Thyroid gland (tissue), 4 donors: Measurements from ENCODE around the gene BICRA. TPM values are rescaled to one million over a fixed set of nuclear protein-coding genes. Genes with fewer than 3 reads are reported as not detected.

ENCODE experiments used
- DNase-seq, 2 donors: peaks; one replicate each; pipeline ENCODE4 v3.0.0-alpha.2; 2019
- H3K27ac ChIP-seq, 3 donors: fragments of 200-600 bp; sonication (generic); 1 replicate in 2 of 3; 2 replicates in 1 of 3; pipeline ENCODE4 v1.5.1; 2016 to 2019; ENCODE audit warnings: mild to moderate bottlenecking in 1 of 3, moderate library complexity in 1 of 3
- H3K27me3 ChIP-seq: fragments of 200-600 bp; sonication (generic); one replicate; pipeline ENCODE4 v1.5.1; 2019
- H3K36me3 ChIP-seq, 2 donors: fragments of 200-600 bp; sonication (generic); one replicate each; pipeline ENCODE4 v1.5.1; 2016 to 2019
- H3K4me1 ChIP-seq, 2 donors: fragments of 200-600 bp; sonication (generic); one replicate each; pipeline ENCODE4 v1.5.1; 2017 to 2019
- H3K4me3 ChIP-seq, 3 donors: fragments of 200-600 bp; sonication (generic); replicated peaks in 1 of 3; 1 replicate in 2 of 3; 2 replicates in 1 of 3; pipeline ENCODE4 v1.5.1; 2016; ENCODE audit warnings: mild to moderate bottlenecking in 1 of 3
- H3K9me3 ChIP-seq: fragments of 200-600 bp; sonication (generic); one replicate; pipeline ENCODE4 v1.5.1; 2017
- CTCF ChIP-seq, 6 experiments: fragments of 200-600 bp in 3 of 6; fragments of 450-650 bp in 3 of 6; sonication (generic) in 3 of 6; IDR thresholded peaks; one replicate each; pipeline ENCODE4 v1.5.1; 2016 to 2019; ENCODE audit warnings: antibody characterized with exemption in 6 of 6, mild to moderate bottlenecking in 2 of 6, inconsistent platforms in 1 of 6, moderate library complexity in 1 of 6
- POLR2A ChIP-seq, 2 donors: fragments of 450-650 bp; IDR thresholded peaks; one replicate each; pipeline ENCODE4 v1.6.1; 2017; ENCODE audit warnings: antibody characterized with exemption in 2 of 2, mild to moderate bottlenecking in 2 of 2, moderate library complexity in 1 of 2
- whole genome bisulfite sequencing, 2 donors: methylation state at CpG; one replicate each; pipeline ENCODE4 v1.1.5; 2017; 5-methylcytosine and 5-hydroxymethylcytosine counted together
- intact Hi-C: fragments of 100-400 bp; cut with DNase I; formaldehyde crosslinking; loops from one replicate; pipeline ENCODE4 v1.15.1; 2023
- total RNA-seq, 4 donors: library from RNA; depleted of rRNA; stranded (reverse); fragments of >200 nt; gene quantifications; one replicate each; pipeline ENCODE4 v1.2.3, GENCODE V29; 2016

Gene BICRA
- total RNA-seq, 4 donors from 2014 or later = 5.8 to 15.2 (median 13.2) TPM

- TF ChIP-seq POLR2A (IDR thresholded peaks at IDR 0.05) = no peak
- no peak for TF ChIP-seq CTCF (IDR thresholded peaks at IDR 0.05)
- H3K27me3 ChIP-seq = no peaks in the 10 kb centered on the region
- intact Hi-C loops = no loop called here
- no peak for DNase-seq
- no peak overlapping the region for H3K27ac ChIP-seq
- 91 to 93% methylated on average over 7 of the region's 7 CpGs for WGBS, 2 donors
- no peaks in the 10 kb centered on the region for H3K36me3 ChIP-seq
- no peak overlapping the region for H3K4me3 ChIP-seq
- peaks cover 15 to 34% of the 10 kb centered on the region in 2 donors for H3K4me1 ChIP-seq
- no peaks in the 10 kb centered on the region for H3K9me3 ChIP-seq
Measured at GRCh38 chr19:47615230-47615629, 6.3 kb downstream of the BICRA start.

DNA sequence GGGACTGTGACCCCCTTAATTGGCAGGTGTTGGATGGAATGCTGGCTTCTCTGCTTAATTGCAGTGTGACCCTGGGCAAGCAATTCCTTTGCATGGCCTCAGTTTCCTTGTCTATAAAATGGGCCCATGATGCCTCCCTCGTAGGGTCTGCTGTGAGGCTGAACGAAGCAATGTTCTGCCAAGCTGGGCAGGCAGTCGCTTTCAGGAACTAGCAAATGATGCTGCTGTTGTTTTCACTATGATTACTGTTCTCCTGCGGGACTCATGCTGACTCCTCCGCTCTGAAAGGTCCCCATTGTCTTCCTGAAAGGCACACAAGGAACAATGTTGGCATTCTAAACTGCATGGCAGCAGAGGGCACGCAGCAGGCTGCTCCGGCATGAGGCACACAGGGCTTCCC is 6.8 kb downstream of the BICRA start:
- H3K4me3 ChIP-seq = no peak overlapping the region
- no peaks in the 10 kb centered on the region for H3K27me3 ChIP-seq
- 76 to 90% methylated on average over 5 to 7 of the region's 7 CpGs for WGBS, 2 donors
- H3K4me1 ChIP-seq = peaks cover 11 to 30% of the 10 kb centered on the region in 2 donors
- no peak overlapping the region for H3K27ac ChIP-seq
- intact Hi-C loops = no loop called here
- TF ChIP-seq CTCF (IDR thresholded peaks at IDR 0.05) (no peak), POLR2A (IDR thresholded peaks at IDR 0.05) (no peak)
- H3K9me3 ChIP-seq = no peaks in the 10 kb centered on the region
- no peaks in the 10 kb centered on the region for H3K36me3 ChIP-seq
- no peak for DNase-seq

DNA sequence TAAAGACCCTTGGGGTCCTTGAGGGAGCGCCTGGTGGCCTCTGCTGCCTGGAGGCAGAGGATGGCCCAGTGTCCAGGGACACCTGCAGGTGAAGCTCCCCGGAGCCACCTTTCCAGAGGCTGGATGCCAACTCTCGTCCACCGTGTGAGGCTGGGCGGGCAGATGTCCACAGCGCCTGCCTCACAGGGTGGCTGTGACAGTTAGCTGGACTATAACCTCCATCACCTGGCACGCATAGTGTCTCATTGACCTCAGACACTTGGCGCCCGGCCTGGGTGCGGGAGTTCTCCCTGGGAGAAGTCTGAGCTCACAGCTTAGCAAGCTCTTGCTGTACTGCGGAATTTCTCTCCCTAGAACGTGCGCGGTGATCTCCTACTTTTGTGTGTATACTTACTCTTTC is 9.8 kb downstream of the BICRA start:
- intact Hi-C loops = no loop called here
- Histone ChIP-seq H3K36me3 (no peaks in the 10 kb centered on the region), H3K27ac (no peak overlapping the region), H3K4me3 (no peak overlapping the region), H3K4me1 (peaks cover 0 to 6% of the 10 kb centered on the region in 2 donors), H3K9me3 (no peaks in the 10 kb centered on the region), H3K27me3 (no peaks in the 10 kb centered on the region)
- DNase-seq = no peak
- WGBS, 2 donors = 76 to 81% methylated on average over 10 to 13 of the region's 14 CpGs
- TF ChIP-seq POLR2A (IDR thresholded peaks at IDR 0.05) (no peak), CTCF (IDR thresholded peaks at IDR 0.05) (no peak)

DNA sequence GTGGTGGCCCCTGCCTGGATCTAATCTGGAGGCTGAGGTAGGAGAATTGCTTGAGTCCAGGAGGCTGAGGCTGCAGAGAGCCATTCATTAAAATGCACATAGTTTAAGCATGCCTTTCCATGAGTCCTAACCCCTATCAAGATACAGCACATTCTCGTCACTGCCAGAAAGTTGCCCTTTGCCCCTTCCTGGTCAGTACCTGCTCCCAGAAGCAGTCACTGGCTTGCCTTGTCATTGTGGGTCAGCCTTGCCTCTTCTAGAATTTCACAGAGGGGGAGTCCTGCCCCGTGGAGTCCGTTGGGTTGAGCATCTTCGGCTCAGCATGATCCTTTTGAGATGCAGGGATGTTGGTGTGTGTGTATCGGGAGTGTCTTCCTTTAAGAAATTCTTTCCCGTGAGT is 10.8 kb downstream of the BICRA start:
- no peak for DNase-seq
- Histone ChIP-seq H3K4me3 (no peak overlapping the region), H3K36me3 (no peaks in the 10 kb centered on the region), H3K4me1 (peaks cover 0 to 6% of the 10 kb centered on the region in 2 donors), H3K9me3 (no peaks in the 10 kb centered on the region), H3K27ac (no peak overlapping the region), H3K27me3 (no peaks in the 10 kb centered on the region)
- 79 to 82% methylated on average over 6 of the region's 6 CpGs for WGBS, 2 donors
- intact Hi-C loops = no loop called here
- TF ChIP-seq CTCF (IDR thresholded peaks at IDR 0.05) (no peak), POLR2A (IDR thresholded peaks at IDR 0.05) (no peak)

DNA sequence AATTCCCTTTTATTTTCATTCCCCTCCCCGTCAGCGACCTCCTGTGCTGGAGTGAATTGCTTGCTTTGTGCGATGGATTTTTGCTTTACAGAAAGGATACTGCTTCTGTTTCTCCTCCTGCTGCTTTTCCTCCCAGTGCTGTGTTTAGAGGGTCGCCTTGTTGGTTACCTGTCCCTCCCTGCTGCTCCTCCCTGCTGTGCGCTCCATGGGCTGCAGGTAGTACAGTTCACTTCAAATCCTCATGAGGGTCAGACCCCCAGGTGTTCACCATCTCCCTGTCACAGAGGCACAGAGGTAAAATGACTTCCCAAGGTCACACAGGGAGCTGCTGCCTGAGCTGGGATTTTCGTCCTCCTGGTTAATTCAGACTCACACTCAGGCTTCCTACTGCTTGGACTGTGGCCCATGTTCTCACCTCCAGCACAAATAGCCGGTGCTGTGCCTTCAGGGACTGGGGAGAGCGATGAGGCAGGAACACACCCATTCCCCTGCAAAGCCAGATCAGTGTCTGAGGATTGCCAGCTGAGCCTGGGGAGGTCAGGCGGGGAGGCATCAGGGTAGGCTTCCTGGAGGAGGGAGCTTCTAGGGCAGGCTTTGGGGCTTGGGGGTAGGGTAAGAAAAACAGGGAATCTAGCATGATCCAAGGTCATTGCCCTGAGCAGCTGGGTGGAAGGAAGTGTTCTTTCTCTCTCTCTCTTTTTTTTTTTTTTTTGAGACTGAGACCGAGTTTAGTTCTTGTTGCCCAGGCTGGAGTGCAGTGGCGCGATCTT is 14.4 kb downstream of the BICRA start:
- peaks cover 0 to 9% of the 10 kb centered on the region in 2 donors for H3K4me1 ChIP-seq
- intact Hi-C loops = no loop called here
- WGBS, 2 donors = 76 to 89% methylated on average over 12 of the region's 12 CpGs

More for the DNA sequence above, 14.4 kb downstream of the BICRA start:
- Histone ChIP-seq H3K9me3 (no peaks in the 10 kb centered on the region), H3K36me3 (no peaks in the 10 kb centered on the region), H3K4me3 (no peak overlapping the region), H3K27ac (no peak overlapping the region), H3K27me3 (no peaks in the 10 kb centered on the region)
- no peak for TF ChIP-seq POLR2A (IDR thresholded peaks at IDR 0.05)
- TF ChIP-seq CTCF (IDR thresholded peaks at IDR 0.05) = no peak
- DNase-seq = no peak
